Measurements from ENCODE around the gene PRPSAP1. TPM values are rescaled to one million over a fixed set of nuclear protein-coding genes. Genes with fewer than 3 reads are reported as not detected.

The PRPSAP1 gene
- 10 to 100 TPM; 61.6 to 66.1 TPM for total RNA-seq

GRCh38 chr17:76353599-76354316, at the start of gene PRPSAP1:
Gene PRPSAP1 (minus strand): TSS chr17:76353916. CDS start chr17:76353703, 213 bp downstream.
- Mint-ChIP-seq H3K27me3 (peaks cover 5% of the 10 kb centered on the region), H3K4me3 (peak within 1 kb of the TSS; percentile 96), H3K9me3 (no peaks in the 10 kb centered on the region), H3K36me3 (peaks cover 5% of the 10 kb centered on the region), H3K27ac (peak within 1 kb of the TSS; percentile 99), H3K4me1 (peaks cover 17% of the 10 kb centered on the region)
- DNase-seq (peak; percentile 89), ATAC-seq (ENCODE audit: low read depth) (peak; percentile 94)
- POLR2A ChIA-PET, result interaction anchor here (0.5 to 3.7 kb wide), 13 partner anchors 12 to 574 kb away, joined by 3 to 63 read pairs (median 4); partner anchors contain the start of genes EXOC7, FBF1 and SPHK1

GRCh38 chr17:76402711-76403110, 49.0 kb upstream of the PRPSAP1 start:
- POLR2A ChIA-PET, result no interaction called here
- DNase-seq (no peak), ATAC-seq (ENCODE audit: low read depth) (no peak)
- Mint-ChIP-seq H3K36me3 (peaks cover 9% of the 10 kb centered on the region), H3K4me3 (no peak overlapping the region), H3K27ac (no peak overlapping the region), H3K4me1 (no peaks in the 10 kb centered on the region), H3K9me3 (no peaks in the 10 kb centered on the region), H3K27me3 (no peaks in the 10 kb centered on the region)

- peaks cover 9% of the 10 kb centered on the region for H3K36me3 Mint-ChIP-seq
- H3K27me3 Mint-ChIP-seq, result no peaks in the 10 kb centered on the region
- no peak overlapping the region for H3K27ac Mint-ChIP-seq
- DNase-seq, result no peak
- no peaks in the 10 kb centered on the region for H3K4me1 Mint-ChIP-seq
- no peaks in the 10 kb centered on the region for H3K9me3 Mint-ChIP-seq
- ATAC-seq (ENCODE audit: low read depth), result no peak
- no peak overlapping the region for H3K4me3 Mint-ChIP-seq
- POLR2A ChIA-PET, result no interaction called here
Measured at GRCh38 chr17:76399175-76400172, 45.8 kb upstream of the PRPSAP1 start.

GRCh38 chr17:76398523-76399174, 44.9 kb upstream of the PRPSAP1 start:
- POLR2A ChIA-PET, result interaction anchor here (0.6 to 1.1 kb wide), 3 partner anchors 30 to 94 kb away, joined by 3 to 4 read pairs (median 3); no protein-coding TSS in a partner anchor
- peak; percentile 11 for ATAC-seq (ENCODE audit: low read depth)
- H3K4me1 Mint-ChIP-seq, result no peaks in the 10 kb centered on the region
- H3K27me3 Mint-ChIP-seq, result no peaks in the 10 kb centered on the region
- H3K4me3 Mint-ChIP-seq, result no peak overlapping the region
- H3K9me3 Mint-ChIP-seq, result no peaks in the 10 kb centered on the region
- DNase-seq, result no peak
- peaks cover 9% of the 10 kb centered on the region for H3K36me3 Mint-ChIP-seq
- H3K27ac Mint-ChIP-seq, result no peak overlapping the region

- peaks cover 9% of the 10 kb centered on the region for H3K36me3 Mint-ChIP-seq
- no peaks in the 10 kb centered on the region for H3K4me1 Mint-ChIP-seq
- H3K27me3 Mint-ChIP-seq, result no peaks in the 10 kb centered on the region
- ATAC-seq (ENCODE audit: low read depth) (peak; percentile 84), DNase-seq (peak; percentile 90)
- H3K27ac Mint-ChIP-seq, result no peak overlapping the region
- no peak overlapping the region for H3K4me3 Mint-ChIP-seq
- no peaks in the 10 kb centered on the region for H3K9me3 Mint-ChIP-seq
- POLR2A ChIA-PET, result interaction anchor here (0.6 to 1.2 kb wide), 4 partner anchors 12 to 93 kb away, joined by 3 to 4 read pairs (median 3); no protein-coding TSS in a partner anchor
Measured at GRCh38 chr17:76397687-76398522, 44.2 kb upstream of the PRPSAP1 start.

- Mint-ChIP-seq H3K27ac (no peak overlapping the region), H3K4me1 (no peaks in the 10 kb centered on the region), H3K9me3 (no peaks in the 10 kb centered on the region), H3K4me3 (no peak overlapping the region), H3K27me3 (no peaks in the 10 kb centered on the region), H3K36me3 (peaks cover 6% of the 10 kb centered on the region)
- DNase-seq, result no peak
- POLR2A ChIA-PET, result interaction anchor here (1.2 kb wide), 1 partner anchor 12 kb away, joined by 3 read pairs; no protein-coding TSS in a partner anchor
- no peak for ATAC-seq (ENCODE audit: low read depth)
Measured at GRCh38 chr17:76397184-76397583, 43.5 kb upstream of the PRPSAP1 start.

- H3K4me3 Mint-ChIP-seq, result no peak overlapping the region
- ATAC-seq (ENCODE audit: low read depth), result no peak
- H3K27ac Mint-ChIP-seq, result no peak overlapping the region
- POLR2A ChIA-PET, result interaction anchor here (0.5 kb wide), 1 partner anchor 42 kb away, joined by 3 read pairs; no protein-coding TSS in a partner anchor
- peaks cover 4% of the 10 kb centered on the region for H3K36me3 Mint-ChIP-seq
- H3K9me3 Mint-ChIP-seq, result no peaks in the 10 kb centered on the region
- no peaks in the 10 kb centered on the region for H3K27me3 Mint-ChIP-seq
- DNase-seq, result no peak
- no peaks in the 10 kb centered on the region for H3K4me1 Mint-ChIP-seq
Measured at GRCh38 chr17:76395980-76396379, 42.3 kb upstream of the PRPSAP1 start.

- ATAC-seq (ENCODE audit: low read depth) (no peak), DNase-seq (no peak)
- no peaks in the 10 kb centered on the region for H3K27me3 Mint-ChIP-seq
- H3K4me1 Mint-ChIP-seq, result no peaks in the 10 kb centered on the region
- no peaks in the 10 kb centered on the region for H3K36me3 Mint-ChIP-seq
- no peak overlapping the region for H3K27ac Mint-ChIP-seq
- H3K4me3 Mint-ChIP-seq, result no peak overlapping the region
- no peaks in the 10 kb centered on the region for H3K9me3 Mint-ChIP-seq
- POLR2A ChIA-PET, result no interaction called here
Measured at GRCh38 chr17:76394166-76394565, 40.5 kb upstream of the PRPSAP1 start.

- ATAC-seq (ENCODE audit: low read depth), result no peak
Measured at GRCh38 chr17:76391200-76391715, 37.5 kb upstream of the PRPSAP1 start.

GRCh38 chr17:76390003-76390421, 36.3 kb upstream of the PRPSAP1 start:
- no peak for DNase-seq
- no peak overlapping the region for H3K4me3 Mint-ChIP-seq
- POLR2A ChIA-PET, result no interaction called here

More at GRCh38 chr17:76391200-76391715, 37.5 kb upstream of the PRPSAP1 start:
- Mint-ChIP-seq H3K4me1 (peaks cover 3% of the 10 kb centered on the region), H3K4me3 (no peak overlapping the region), H3K9me3 (no peaks in the 10 kb centered on the region), H3K27ac (no peak overlapping the region), H3K36me3 (no peaks in the 10 kb centered on the region), H3K27me3 (no peaks in the 10 kb centered on the region)
- no peak for DNase-seq
- POLR2A ChIA-PET, result no interaction called here

GRCh38 chr17:76388966-76389888, 35.5 kb upstream of the PRPSAP1 start:
- POLR2A ChIA-PET, result interaction anchor here (0.7 kb wide), 1 partner anchor 1751 kb away, joined by 7 read pairs; no protein-coding TSS in a partner anchor
- H3K4me1 Mint-ChIP-seq, result peaks cover 3% of the 10 kb centered on the region
- H3K27me3 Mint-ChIP-seq, result no peaks in the 10 kb centered on the region
- H3K36me3 Mint-ChIP-seq, result no peaks in the 10 kb centered on the region
- no peak overlapping the region for H3K27ac Mint-ChIP-seq
- DNase-seq (no peak), ATAC-seq (ENCODE audit: low read depth) (no peak)
- H3K9me3 Mint-ChIP-seq, result no peaks in the 10 kb centered on the region
- no peak overlapping the region for H3K4me3 Mint-ChIP-seq

More at GRCh38 chr17:76390003-76390421, 36.3 kb upstream of the PRPSAP1 start:
- Mint-ChIP-seq H3K4me1 (peaks cover 3% of the 10 kb centered on the region), H3K27me3 (no peaks in the 10 kb centered on the region), H3K27ac (no peak overlapping the region), H3K9me3 (no peaks in the 10 kb centered on the region), H3K36me3 (no peaks in the 10 kb centered on the region)
- no peak for ATAC-seq (ENCODE audit: low read depth)

Data from activated naive CD8-positive, alpha-beta T cell treated with anti-CD3 and anti-CD28 coated beads, Interleukin-2, amount 10 ng/mL, durations not matched to agents 7 days and 5 days (primary cell).